BLaER1 (cell line): ENCODE measurements around the gene EMCN.
A peak's percentile ranks its signal among the peaks of the same experiment; 100 is the strongest.
"Not testable (repeated sequence)": the region's sequence is repeated elsewhere in the genome, so short reads cannot be mapped to it uniquely, and the experiment has no call there.

Source experiments
- H3K27ac ChIP-seq: shearing (Covaris generic); formaldehyde crosslinking; 2 replicates; pipeline ENCODE4 v1.8.1; 2022
- H3K27me3 ChIP-seq: shearing (Covaris generic); formaldehyde crosslinking; 2 replicates; pipeline ENCODE4 v1.8.1; 2022
- H3K36me3 ChIP-seq: shearing (Covaris generic); formaldehyde crosslinking; 2 replicates; pipeline ENCODE4 v1.8.1; 2022
- H3K4me1 ChIP-seq: shearing (Covaris generic); formaldehyde crosslinking; 2 replicates; pipeline ENCODE4 v1.8.1; 2022
- H3K4me2 ChIP-seq: shearing (Covaris generic); formaldehyde crosslinking; 2 replicates; pipeline ENCODE4 v1.8.1; 2022
- H3K4me3 ChIP-seq: shearing (Covaris generic); formaldehyde crosslinking; 2 replicates; pipeline ENCODE4 v1.8.1; 2022
- H3K9ac ChIP-seq: shearing (Covaris generic); formaldehyde crosslinking; 2 replicates; pipeline ENCODE4 v1.8.1; 2022
- H3K9me3 ChIP-seq: shearing (Covaris generic); formaldehyde crosslinking; 2 replicates; pipeline ENCODE4 v1.8.1; 2022
- H4K20me1 ChIP-seq: shearing (Covaris generic); formaldehyde crosslinking; 2 replicates; pipeline ENCODE4 v1.8.1; 2022
- Cebpa-rat ChIP-seq: shearing (Covaris generic); IDR thresholded peaks from 2 replicates; pipeline ENCODE4 v1.8.1; 2022

The EMCN gene

DNA sequence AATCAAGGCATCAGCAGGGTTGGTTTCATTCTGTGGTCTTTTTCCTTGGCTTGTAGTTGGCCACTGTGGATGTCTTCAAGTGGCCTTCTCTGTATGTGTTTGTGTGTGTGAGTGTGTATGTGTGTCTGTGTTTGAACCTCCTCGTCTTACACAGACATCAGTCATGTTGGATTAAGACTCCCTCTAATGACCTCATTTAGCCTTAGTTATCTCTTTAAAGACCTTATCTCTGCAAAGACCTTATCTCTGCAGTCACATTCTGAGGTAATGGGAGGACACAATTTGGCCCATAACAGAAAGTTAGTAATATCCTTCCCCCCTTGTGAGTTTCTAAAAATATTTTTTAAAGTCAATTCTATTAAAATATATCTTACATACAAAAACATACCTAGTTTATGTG is 126.7 kb downstream of the EMCN start:
- Histone ChIP-seq H4K20me1 (no peaks in the 10 kb centered on the region), H3K36me3 (no peaks in the 10 kb centered on the region), H3K4me2 (no peak overlapping the region), H3K27me3 (no peaks in the 10 kb centered on the region), H3K9ac (no peak overlapping the region), H3K4me1 (no peaks in the 10 kb centered on the region), H3K9me3 (no peaks in the 10 kb centered on the region), H3K4me3 (no peak overlapping the region), H3K27ac (no peak overlapping the region)
- TF ChIP-seq Cebpa-rat, result no peak

DNA sequence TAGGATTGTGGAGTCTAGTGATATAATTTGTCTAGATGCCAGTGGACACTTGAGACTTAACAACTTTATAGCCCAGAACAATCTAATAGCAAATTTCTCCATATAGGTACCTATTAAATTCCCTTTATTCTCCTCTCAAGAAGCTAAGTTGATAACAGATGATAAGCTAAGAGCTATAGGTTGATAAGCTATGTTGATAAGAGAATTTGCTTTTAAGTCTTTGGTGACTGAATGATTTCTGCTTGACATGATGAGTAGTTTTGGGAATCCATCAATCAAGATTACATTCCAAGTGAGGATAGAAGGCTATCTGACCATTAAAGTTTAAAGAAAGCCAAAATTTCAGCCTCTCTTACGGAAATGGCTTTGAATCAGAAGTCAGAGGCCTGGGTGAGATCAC is 131.6 kb downstream of the EMCN start:
- Histone ChIP-seq H3K27me3 (no peaks in the 10 kb centered on the region), H3K4me3 (no peak overlapping the region), H3K9ac (no peak overlapping the region), H3K4me1 (no peaks in the 10 kb centered on the region), H3K9me3 (no peaks in the 10 kb centered on the region), H4K20me1 (no peaks in the 10 kb centered on the region), H3K27ac (no peak overlapping the region), H3K4me2 (no peak overlapping the region), H3K36me3 (no peaks in the 10 kb centered on the region)
- TF ChIP-seq Cebpa-rat, result no peak

- not testable (repeated sequence) for H3K9me3 ChIP-seq
Observed at GRCh38 chr4:100380401-100380800, 137.4 kb downstream of the EMCN start.

GRCh38 chr4:100379583-100380105 is 138.2 kb downstream of the EMCN start:
- TF ChIP-seq Cebpa-rat, result no peak
- H3K27me3 ChIP-seq, result no peaks in the 10 kb centered on the region
- no peak overlapping the region for H3K4me2 ChIP-seq
- no peaks in the 10 kb centered on the region for H3K4me1 ChIP-seq
- H3K9ac ChIP-seq, result no peak overlapping the region
- no peaks in the 10 kb centered on the region for H3K9me3 ChIP-seq
- no peaks in the 10 kb centered on the region for H3K36me3 ChIP-seq
- H3K4me3 ChIP-seq, result no peak overlapping the region
- no peak overlapping the region for H3K27ac ChIP-seq
- H4K20me1 ChIP-seq, result no peaks in the 10 kb centered on the region

More at GRCh38 chr4:100380401-100380800, 137.4 kb downstream of the EMCN start:
- not testable (repeated sequence) for H3K9ac ChIP-seq, H3K27ac ChIP-seq, H3K27me3 ChIP-seq, H3K36me3 ChIP-seq, H3K4me2 ChIP-seq, H3K4me1 ChIP-seq, H4K20me1 ChIP-seq, H3K4me3 ChIP-seq

DNA sequence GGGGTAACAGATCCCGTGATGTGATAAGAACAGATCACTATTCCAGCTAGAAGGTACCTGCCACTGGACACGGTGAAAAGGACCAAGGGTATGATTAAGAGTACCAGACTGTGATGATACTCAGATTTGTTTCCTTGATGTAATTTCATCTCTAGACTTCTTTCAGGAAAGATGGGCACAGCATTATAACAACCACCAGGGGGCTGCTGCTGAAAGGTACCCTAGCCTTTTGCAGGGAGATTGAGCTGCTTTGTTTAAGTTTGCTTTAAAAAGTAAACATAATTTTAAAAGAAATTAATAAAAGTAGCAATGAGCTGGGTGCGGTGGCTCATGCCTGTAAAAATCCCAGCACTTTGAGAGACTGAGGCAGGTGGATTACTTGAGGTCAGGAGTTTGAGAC is 145.4 kb downstream of the EMCN start:
- Histone ChIP-seq H3K4me3 (no peak overlapping the region), H3K9ac (no peak overlapping the region), H3K36me3 (no peaks in the 10 kb centered on the region), H3K9me3 (no peaks in the 10 kb centered on the region), H3K4me1 (peaks cover 8% of the 10 kb centered on the region; the same call in 1 of the 2 replicates), H3K4me2 (no peak overlapping the region), H3K27me3 (no peaks in the 10 kb centered on the region), H3K27ac (no peak overlapping the region), H4K20me1 (no peaks in the 10 kb centered on the region)
- TF ChIP-seq Cebpa-rat, result no peak

DNA sequence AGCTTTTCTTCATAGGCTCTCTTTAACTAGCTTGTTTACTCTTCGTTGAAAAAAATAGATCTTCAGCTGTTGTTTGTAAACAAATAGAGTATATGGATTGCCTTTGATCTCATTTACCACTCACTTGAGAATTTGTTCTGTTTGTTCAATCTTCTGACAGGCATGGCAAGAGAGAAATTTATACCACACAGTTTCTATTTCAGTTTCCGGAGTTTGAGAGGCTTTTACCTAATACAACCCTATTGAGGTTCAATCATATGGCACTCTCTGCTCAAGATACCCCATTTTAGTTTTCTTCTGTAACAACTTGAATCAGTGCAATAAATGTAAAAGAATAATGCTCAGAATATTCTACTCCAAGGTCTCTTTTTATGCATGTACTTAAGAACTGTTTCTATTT is 148.0 kb downstream of the EMCN start:
- H3K36me3 ChIP-seq, result no peaks in the 10 kb centered on the region
- no peak overlapping the region for H3K4me3 ChIP-seq
- no peak for TF ChIP-seq Cebpa-rat
- H3K27me3 ChIP-seq, result no peaks in the 10 kb centered on the region
- H3K9me3 ChIP-seq, result no peaks in the 10 kb centered on the region
- no peak overlapping the region for H3K9ac ChIP-seq
- peak overlapping the region; percentile 22; the same call in 1 of the 2 replicates for H3K4me2 ChIP-seq
- H3K4me1 ChIP-seq, result peaks cover 8% of the 10 kb centered on the region; the same call in 1 of the 2 replicates
- H4K20me1 ChIP-seq, result no peaks in the 10 kb centered on the region
- no peak overlapping the region for H3K27ac ChIP-seq

DNA sequence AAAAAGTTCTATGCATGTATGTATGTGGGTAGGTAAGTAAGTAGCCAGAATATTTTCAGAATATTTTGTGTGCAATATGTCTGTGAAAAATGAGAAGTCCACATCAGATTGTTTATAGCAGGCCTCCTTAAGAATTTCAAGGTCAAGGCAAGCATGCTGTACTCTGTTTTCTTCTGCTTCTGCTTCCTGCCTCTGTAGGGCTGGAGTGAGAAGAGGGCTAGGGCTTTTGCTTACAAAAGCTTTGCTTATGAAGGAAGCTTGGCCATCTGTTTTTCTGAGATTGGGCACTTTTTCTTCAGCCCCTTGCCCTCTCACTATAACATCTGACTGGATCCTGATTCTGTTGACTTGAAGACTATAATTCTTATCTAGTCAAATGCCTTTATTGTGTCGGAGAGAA is 150.4 kb downstream of the EMCN start:
- H3K27ac ChIP-seq, result no peak overlapping the region
- H3K9me3 ChIP-seq, result no peaks in the 10 kb centered on the region
- TF ChIP-seq Cebpa-rat, result no peak
- no peak overlapping the region for H3K4me2 ChIP-seq
- no peak overlapping the region for H3K9ac ChIP-seq
- H3K4me1 ChIP-seq, result peaks cover 8% of the 10 kb centered on the region; the same call in 1 of the 2 replicates
- no peaks in the 10 kb centered on the region for H3K27me3 ChIP-seq
- no peaks in the 10 kb centered on the region for H3K36me3 ChIP-seq
- no peaks in the 10 kb centered on the region for H4K20me1 ChIP-seq
- no peak overlapping the region for H3K4me3 ChIP-seq

DNA sequence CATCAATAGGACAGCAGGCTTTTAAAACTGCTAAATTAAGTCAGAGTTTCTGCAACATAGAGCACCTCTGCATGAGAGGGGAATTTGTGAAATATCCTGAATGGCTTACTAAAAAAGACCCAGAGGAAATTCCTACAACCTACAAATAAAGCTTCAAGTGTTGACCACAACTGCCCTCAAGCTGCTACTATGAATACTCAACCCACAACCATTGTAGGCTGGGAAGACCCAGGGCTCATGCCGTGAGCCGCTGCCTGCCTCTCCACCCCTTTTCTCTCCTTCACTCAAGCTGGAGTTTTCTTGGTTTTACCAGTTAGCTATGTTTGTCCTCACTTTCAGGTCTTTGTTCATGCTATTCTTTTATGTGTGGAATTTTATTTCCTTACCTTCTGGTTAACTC is 151.6 kb downstream of the EMCN start:
- Histone ChIP-seq H3K36me3 (no peaks in the 10 kb centered on the region), H3K4me2 (peak overlapping the region; percentile 5; the same call in 1 of the 2 replicates), H3K27me3 (no peaks in the 10 kb centered on the region), H3K27ac (no peak overlapping the region), H4K20me1 (no peaks in the 10 kb centered on the region), H3K9ac (no peak overlapping the region), H3K4me1 (peaks cover 8% of the 10 kb centered on the region; the same call in 1 of the 2 replicates), H3K4me3 (no peak overlapping the region), H3K9me3 (no peaks in the 10 kb centered on the region)
- TF ChIP-seq Cebpa-rat, result no peak

DNA sequence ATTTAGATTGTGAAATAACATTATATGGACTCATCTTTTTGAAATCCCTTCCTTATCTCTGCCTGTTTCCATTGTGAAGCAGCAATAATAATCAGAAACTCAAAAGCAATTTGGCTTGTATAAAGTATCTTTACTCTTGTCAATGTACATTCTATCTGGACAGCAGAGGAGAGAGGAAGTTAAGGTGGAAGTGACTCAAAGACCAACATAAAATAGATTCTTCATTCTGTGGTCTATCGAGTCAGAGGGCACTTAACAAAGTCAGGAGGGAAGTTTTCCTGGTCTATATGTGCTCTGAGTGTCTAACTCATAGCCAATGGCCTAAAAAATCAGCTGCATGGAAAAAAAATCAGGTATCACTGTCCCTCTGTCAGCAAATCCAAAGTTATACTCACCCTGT is 155.5 kb downstream of the EMCN start:
- no peak overlapping the region for H3K9ac ChIP-seq
- no peak overlapping the region for H3K4me3 ChIP-seq
- H3K4me1 ChIP-seq, result no peaks in the 10 kb centered on the region; the same call in 1 of the 2 replicates
- TF ChIP-seq Cebpa-rat, result no peak
- no peaks in the 10 kb centered on the region for H3K27me3 ChIP-seq
- no peaks in the 10 kb centered on the region for H4K20me1 ChIP-seq
- H3K9me3 ChIP-seq, result peaks cover 8% of the 10 kb centered on the region
- no peaks in the 10 kb centered on the region for H3K36me3 ChIP-seq
- H3K27ac ChIP-seq, result no peak overlapping the region
- H3K4me2 ChIP-seq, result no peak overlapping the region

DNA sequence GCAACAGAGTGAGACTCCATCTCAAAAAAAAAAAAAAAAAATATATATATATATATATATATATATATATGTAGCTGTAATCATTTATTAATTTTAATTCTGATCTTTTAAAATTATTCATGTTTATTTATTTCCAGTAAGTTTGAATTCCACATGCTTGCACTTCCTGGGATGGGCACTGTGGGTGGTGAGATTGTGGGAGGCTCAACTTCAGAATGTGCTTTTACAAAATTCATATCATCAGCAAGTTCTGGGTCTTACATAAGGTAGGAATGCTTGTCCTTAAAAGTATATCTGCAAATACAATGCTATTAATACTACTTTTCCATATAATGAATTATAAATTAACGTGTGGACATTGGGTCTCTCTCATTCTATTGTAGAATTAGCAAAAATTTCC is 156.5 kb downstream of the EMCN start:
- H3K27me3 ChIP-seq, result no peaks in the 10 kb centered on the region
- no peaks in the 10 kb centered on the region; the same call in 1 of the 2 replicates for H3K4me1 ChIP-seq
- H3K4me2 ChIP-seq, result no peak overlapping the region
- no peak overlapping the region for H3K27ac ChIP-seq
- no peak overlapping the region for H3K9ac ChIP-seq
- H3K9me3 ChIP-seq, result peaks cover 18% of the 10 kb centered on the region
- no peaks in the 10 kb centered on the region for H3K36me3 ChIP-seq
- no peak for TF ChIP-seq Cebpa-rat
- H4K20me1 ChIP-seq, result no peaks in the 10 kb centered on the region
- no peak overlapping the region for H3K4me3 ChIP-seq

DNA sequence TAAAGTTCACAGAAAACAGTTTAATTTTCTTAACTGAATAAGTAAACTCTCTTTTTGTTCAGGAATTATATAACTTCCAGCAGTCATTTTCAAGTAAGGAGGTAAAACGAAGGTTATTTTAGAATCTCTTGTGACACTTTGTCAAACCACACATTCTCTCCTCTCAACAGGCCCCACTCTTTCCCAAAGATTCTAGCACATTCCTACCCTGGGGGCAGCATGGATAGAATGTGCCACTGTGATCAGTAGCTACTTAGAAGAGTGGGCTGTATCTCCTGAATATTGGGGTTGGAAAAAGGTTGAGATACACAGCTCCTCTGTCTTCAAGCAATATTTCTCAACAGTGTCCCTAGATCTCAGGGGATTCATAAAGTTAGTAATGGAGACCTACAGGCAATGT is 157.6 kb downstream of the EMCN start:
- Histone ChIP-seq H4K20me1 (no peaks in the 10 kb centered on the region), H3K27me3 (no peaks in the 10 kb centered on the region), H3K4me3 (no peak overlapping the region), H3K9me3 (peaks cover 21% of the 10 kb centered on the region), H3K4me1 (no peaks in the 10 kb centered on the region), H3K36me3 (no peaks in the 10 kb centered on the region), H3K27ac (no peak overlapping the region), H3K9ac (no peak overlapping the region), H3K4me2 (no peak overlapping the region)
- TF ChIP-seq Cebpa-rat, result no peak
